Pons (tissue), 1 donor: ENCODE results near the gene SLC35G2.
"Not testable (repeated sequence)": the region's sequence is repeated elsewhere in the genome, so short reads cannot be mapped to it uniquely, and the experiment has no call there.

ENCODE experiments used
- DNase-seq: peaks from one replicate; pipeline ENCODE4 v3.0.0-alpha.2; 2016; ENCODE audit warnings: low spot score

SLC35G2 gene

GRCh38 chr3:136818769-136819391 is at the start of gene SLC35G2:
SLC35G2 (plus strand) TSS chr3:136819126; CDS start chr3:136854461, 35,335 bp downstream.
- DNase-seq, result no peak

GRCh38 chr3:136772709-136773108 is 46.2 kb upstream of the SLC35G2 start:
- DNase-seq, result no peak

- no peak for DNase-seq
These were observed 40.1 kb upstream of the SLC35G2 start for GRCh38 chr3:136778865-136779264.

GRCh38 chr3:136780741-136781140 is 38.2 kb upstream of the SLC35G2 start:
- no peak for DNase-seq

GRCh38 chr3:136783708-136784191 is 35.2 kb upstream of the SLC35G2 start:
- no peak for DNase-seq

- peak; percentile 44 for DNase-seq
These were observed 31.6 kb upstream of the SLC35G2 start for GRCh38 chr3:136787349-136787748.

GRCh38 chr3:136788154-136788553 is 30.8 kb upstream of the SLC35G2 start:
- no peak for DNase-seq

- DNase-seq, result no peak
These were observed 28.9 kb upstream of the SLC35G2 start for GRCh38 chr3:136789976-136790375.

GRCh38 chr3:136790786-136791185 is 28.1 kb upstream of the SLC35G2 start:
- DNase-seq, result no peak

- DNase-seq, result peak; percentile 48
These were observed 26.2 kb upstream of the SLC35G2 start for GRCh38 chr3:136792556-136793330.

GRCh38 chr3:136801146-136801545 is 17.8 kb upstream of the SLC35G2 start:
- not testable (repeated sequence) for DNase-seq

GRCh38 chr3:136802481-136802996 is 16.4 kb upstream of the SLC35G2 start:
- DNase-seq, result peak; percentile 66

- DNase-seq, result no peak
These were observed 14.8 kb upstream of the SLC35G2 start for GRCh38 chr3:136804141-136804540.

- DNase-seq, result no peak
These were observed 14.1 kb upstream of the SLC35G2 start for GRCh38 chr3:136804813-136805212.

GRCh38 chr3:136805795-136806194 is 13.1 kb upstream of the SLC35G2 start:
- peak; percentile 39 for DNase-seq

- DNase-seq, result no peak
These were observed 7.2 kb upstream of the SLC35G2 start for GRCh38 chr3:136811701-136812100.

GRCh38 chr3:136817448-136817847 is 1.5 kb upstream of the SLC35G2 start:
- peak; percentile 70 for DNase-seq

GRCh38 chr3:136818191-136818768 is 646 bp upstream of the SLC35G2 start:
- peak; percentile 49 for DNase-seq

GRCh38 chr3:136819392-136819730 is 435 bp downstream of the SLC35G2 start:
- DNase-seq, result no peak

GRCh38 chr3:136819731-136820679 is 1.1 kb downstream of the SLC35G2 start:
- no peak for DNase-seq

- no peak for DNase-seq
These were observed 12.5 kb downstream of the SLC35G2 start for GRCh38 chr3:136831461-136831860.
